Stomach (tissue), 9 donors: ENCODE results near the gene COG2. TPM values are rescaled to one million over a fixed set of nuclear protein-coding genes. Genes with fewer than 3 reads are reported as not detected.
"Not testable (repeated sequence)": the region's sequence is repeated elsewhere in the genome, so short reads cannot be mapped to it uniquely, and the experiment has no call there.

ENCODE experiments used
- DNase-seq, 2 donors: peaks; one replicate each; pipeline versions ENCODE4 v3.0.0 to v3.0.0-alpha.2; 2013 to 2019
- H3K27ac ChIP-seq, 5 donors: fragments of 200-600 bp in 4 of 5; sonication (generic) in 4 of 5; one replicate each; pipeline ENCODE4 v1.5.1; 2013 to 2019; ENCODE audit warnings: mild to moderate bottlenecking in 1 of 5, moderate library complexity in 1 of 5
- H3K27me3 ChIP-seq, 3 donors: fragments of 200-600 bp; sonication (generic); one replicate each; pipeline ENCODE4 v1.5.1; 2017 to 2019; ENCODE audit warnings: mixed run types in 1 of 3
- H3K36me3 ChIP-seq, 4 donors: fragments of 200-600 bp; sonication (generic); 1 replicate in 3 of 4; 2 replicates in 1 of 4; pipeline ENCODE4 v1.5.1; 2016 to 2019
- H3K4me1 ChIP-seq, 4 donors: fragments of 200-600 bp; sonication (generic); one replicate each; pipeline ENCODE4 v1.5.1; 2016 to 2019
- H3K4me3 ChIP-seq, 4 donors: fragments of 200-600 bp; sonication (generic) in 3 of 4; one replicate each; pipeline ENCODE4 v1.5.1; 2016 to 2019; ENCODE audit warnings: mild to moderate bottlenecking in 1 of 4
- H3K9me3 ChIP-seq, 4 donors: fragments of 200-600 bp; sonication (generic); one replicate each; pipeline ENCODE4 v1.5.1; 2016 to 2019
- CTCF ChIP-seq, 7 experiments: fragments of 450-650 bp in 4 of 7; fragments of 200-600 bp in 3 of 7; sonication (generic) in 3 of 7; IDR thresholded peaks; one replicate each; pipeline ENCODE4 v1.5.1; 2016 to 2019; ENCODE audit warnings: antibody characterized with exemption in 7 of 7, control low read depth in 2 of 7, mild to moderate bottlenecking in 1 of 7
- EP300 ChIP-seq: sonication (generic); formaldehyde crosslinking; IDR thresholded peaks from one replicate; pipeline ENCODE4 v1.6.1; 2017; ENCODE audit warnings: antibody characterized with exemption
- POLR2A ChIP-seq, 4 donors: fragments of 450-650 bp; IDR thresholded peaks; one replicate each; pipeline ENCODE4 v1.6.1; 2016; ENCODE audit warnings: antibody characterized with exemption in 4 of 4, control low read depth in 2 of 4, mild to moderate bottlenecking in 1 of 4, moderate library complexity in 1 of 4
- POLR2AphosphoS5 ChIP-seq, 3 donors: sonication (generic); formaldehyde crosslinking; IDR thresholded peaks; one replicate each; pipeline ENCODE4 v1.6.1; 2016; ENCODE audit warnings: antibody characterized with exemption in 3 of 3
- WGBS, 5 donors: extraction: QIAGEN DNeasy Blood & Tissue Kit in 3 of 5; methylation state at CpG; one replicate each; pipeline versions ENCODE4 v1.1.5 to v1.1.7; 2013 to 2018; 5-methylcytosine and 5-hydroxymethylcytosine counted together
- intact Hi-C: fragments of 100-400 bp; cut with DNase I; formaldehyde crosslinking; loops from one replicate; pipeline ENCODE4 v1.15.1; 2023; ENCODE audit warnings: low total_unique reads
- polyA plus RNA-seq, 3 donors: library from polyadenylated mRNA; stranded (reverse); fragments of 200-250 nt; gene quantifications; one replicate each; pipeline ENCODE4 v1.2.3, GENCODE V29; 2013
- total RNA-seq, 5 donors: library from RNA; depleted of rRNA; stranded (reverse); fragments of >200 nt; gene quantifications; one replicate each; pipeline versions ENCODE4 v1.1.0 to v1.2.3, GENCODE V29; 2014 to 2016
- donor health status: healthy with polysubstance abuse.
- donor health status: Bipolar disorder and iron deficiency.
- donor health status: healthy.

COG2 gene
- total and polyA plus RNA-seq, 8 donors, result 8.9 to 51.3 (median 20.7) TPM

DNA sequence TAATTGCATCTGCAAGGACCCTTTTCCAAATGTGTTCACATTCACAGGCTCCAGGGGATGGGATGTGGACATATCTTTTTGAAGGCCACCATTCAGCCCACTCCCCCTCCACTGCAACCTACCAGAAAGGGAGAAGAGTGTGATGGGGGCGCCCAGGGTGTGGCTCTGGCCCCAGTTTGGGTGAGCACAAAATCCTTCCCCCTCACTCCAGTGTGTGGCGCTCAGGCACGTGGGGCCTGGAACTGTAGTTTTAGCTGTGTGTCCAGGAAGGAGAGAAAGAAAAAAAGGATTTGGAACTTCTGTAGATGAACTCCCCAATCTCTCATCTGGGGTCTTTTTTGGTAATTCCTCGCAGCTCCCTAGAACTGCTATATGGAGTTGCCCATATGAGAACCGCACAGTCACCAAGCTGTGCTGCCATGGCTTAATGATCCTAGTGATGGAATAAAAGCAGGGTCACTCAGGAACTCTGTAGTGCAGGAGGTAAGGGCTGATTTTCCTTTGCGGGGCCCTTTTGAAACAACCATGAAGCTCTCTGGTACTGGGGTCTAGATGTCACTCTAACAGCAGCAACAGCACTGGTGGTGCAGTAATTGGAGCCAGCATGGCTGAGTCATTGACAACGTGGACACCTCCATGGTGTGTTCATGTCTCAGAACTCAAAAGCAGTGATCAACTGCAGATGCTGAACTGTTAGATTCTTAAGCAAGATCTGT is 54.6 kb downstream of the COG2 start:
- H3K36me3 ChIP-seq, result peaks cover 14 to 31% (median 30%) of the 10 kb centered on the region in 4 donors
- intact Hi-C loops, result no loop called here
- no peak overlapping the region for H3K4me3 ChIP-seq
- DNase-seq, result no peak
- WGBS, 5 donors, result 76 to 82% (median 79%) methylated on average over 6 to 7 of the region's 7 CpGs
- H3K4me1 ChIP-seq, result peaks cover 0 to under 1% (median 0%) of the 10 kb centered on the region in 4 donors
- H3K27ac ChIP-seq, result no peak overlapping the region
- H3K27me3 ChIP-seq, result no peaks in the 10 kb centered on the region
- TF ChIP-seq POLR2AphosphoS5 (IDR thresholded peaks at IDR 0.05), result no peak
- TF ChIP-seq CTCF (IDR thresholded peaks at IDR 0.05), result no peak
- no peak for TF ChIP-seq POLR2A (IDR thresholded peaks at IDR 0.05)
- no peak for TF ChIP-seq EP300
- H3K9me3 ChIP-seq, result no peaks in the 10 kb centered on the region

DNA sequence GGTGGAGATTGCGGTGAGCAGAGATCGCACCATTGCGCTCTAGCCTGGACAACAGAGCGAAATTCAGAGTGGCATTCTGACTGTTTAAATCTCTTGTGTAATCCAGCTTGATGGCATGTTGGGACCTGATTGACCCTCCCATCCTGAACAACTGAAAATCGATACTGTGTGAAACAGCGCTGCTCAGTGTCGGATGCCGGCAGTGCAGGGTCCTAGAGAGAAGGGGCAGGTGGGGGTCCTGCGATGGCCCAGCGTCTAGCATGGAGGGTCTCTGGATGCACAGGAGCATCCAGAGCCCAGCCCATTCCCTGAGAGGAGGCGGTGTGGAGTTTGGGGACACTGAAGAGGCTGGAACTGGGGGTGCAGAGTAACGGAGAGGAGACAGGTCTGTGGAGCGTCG is 55.8 kb downstream of the COG2 start:
- intact Hi-C loops, result no loop called here
- TF ChIP-seq EP300 (no peak), POLR2AphosphoS5 (IDR thresholded peaks at IDR 0.05) (no peak), POLR2A (IDR thresholded peaks at IDR 0.05) (no peak), CTCF (IDR thresholded peaks at IDR 0.05) (no peak)

GRCh38 chr1:230698964-230699363 is 56.7 kb downstream of the COG2 start:
- intact Hi-C loops, H3K4me3 ChIP-seq, H3K27me3 ChIP-seq, H3K9me3 ChIP-seq, H3K27ac ChIP-seq, DNase-seq: not testable (repeated sequence)
- Histone ChIP-seq H3K36me3 (peaks cover 5 to 10% (median 9%) of the 10 kb centered on the region in 4 donors), H3K4me1 (peaks cover 0 to 21% (median 8%) of the 10 kb centered on the region in 4 donors)

More for the DNA sequence above, 55.8 kb downstream of the COG2 start:
- Histone ChIP-seq H3K4me3 (no peak overlapping the region), H3K4me1 (peaks cover 0 to 13% (median under 1%) of the 10 kb centered on the region in 4 donors), H3K9me3 (no peaks in the 10 kb centered on the region), H3K27me3 (no peaks in the 10 kb centered on the region), H3K27ac (no peak overlapping the region), H3K36me3 (peaks cover 12 to 19% (median 17%) of the 10 kb centered on the region in 4 donors)
- no peak for DNase-seq
- WGBS, 5 donors, result 90 to 95% (median 93%) methylated on average over 13 to 14 of the region's 14 CpGs

DNA sequence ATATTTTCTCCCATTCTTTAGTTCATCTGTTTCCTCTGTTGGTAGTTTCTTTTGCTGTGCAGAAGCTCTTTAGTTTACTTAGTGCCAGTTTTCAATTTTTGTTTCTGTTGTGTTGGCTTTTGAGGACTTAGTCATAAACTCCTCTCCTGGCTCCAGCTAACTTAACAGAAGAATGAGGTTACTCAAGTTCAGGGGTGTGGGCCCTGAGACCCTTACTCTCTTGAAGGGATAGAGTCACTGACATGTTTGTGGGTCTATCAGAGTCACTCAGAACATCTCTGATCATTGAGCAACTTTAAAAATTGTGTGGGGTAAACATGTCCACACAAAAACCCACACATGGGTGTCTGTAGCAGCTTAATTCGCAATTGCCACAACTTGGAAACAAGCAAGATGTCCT is 57.4 kb downstream of the COG2 start:
- no peak overlapping the region for H3K27ac ChIP-seq
- intact Hi-C loops, result no loop called here
- H3K27me3 ChIP-seq, result no peaks in the 10 kb centered on the region
- no peak overlapping the region for H3K4me3 ChIP-seq
- no peak for DNase-seq
- TF ChIP-seq CTCF (IDR thresholded peaks at IDR 0.05) (no peak), EP300 (no peak), POLR2A (IDR thresholded peaks at IDR 0.05) (no peak), POLR2AphosphoS5 (IDR thresholded peaks at IDR 0.05) (no peak)
- WGBS, 5 donors, result 92 to 97% (median 94%) methylated on average over 1 of the region's 1 CpG
- peaks cover under 1 to 3% (median 3%) of the 10 kb centered on the region in 4 donors for H3K36me3 ChIP-seq
- no peaks in the 10 kb centered on the region for H3K9me3 ChIP-seq
- peaks cover 0 to 22% (median 8%) of the 10 kb centered on the region in 4 donors for H3K4me1 ChIP-seq

DNA sequence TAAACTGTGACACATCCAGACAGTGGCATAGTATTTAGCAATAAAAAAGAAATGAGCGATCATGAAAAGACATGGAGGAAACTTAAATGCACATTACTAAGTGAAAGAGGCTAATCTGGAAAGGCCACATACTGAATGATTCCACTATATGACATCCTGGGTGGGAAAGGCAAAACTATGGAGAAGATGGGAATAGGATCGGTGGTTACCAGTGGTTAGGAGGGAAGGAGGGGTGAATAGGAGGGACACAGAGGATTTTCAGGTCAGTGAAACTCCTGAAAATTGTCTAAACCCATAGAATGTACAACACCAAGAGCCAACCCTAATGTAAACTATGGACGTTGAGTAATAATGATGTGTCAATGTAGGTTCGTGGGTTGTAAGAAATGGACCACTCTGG is 57.9 kb downstream of the COG2 start:
- TF ChIP-seq CTCF (IDR thresholded peaks at IDR 0.05) (no peak), EP300 (no peak), POLR2AphosphoS5 (IDR thresholded peaks at IDR 0.05) (no peak), POLR2A (IDR thresholded peaks at IDR 0.05) (no peak)
- intact Hi-C loops, result no loop called here
- H3K27me3 ChIP-seq, result no peaks in the 10 kb centered on the region
- 81 to 89% (median 84%) methylated on average over 4 of the region's 4 CpGs for WGBS, 5 donors
- H3K36me3 ChIP-seq, result peaks cover 0 to under 1% (median 0%) of the 10 kb centered on the region in 4 donors
- no peak for DNase-seq
- no peak overlapping the region for H3K4me3 ChIP-seq
- no peaks in the 10 kb centered on the region for H3K9me3 ChIP-seq
- no peak overlapping the region for H3K27ac ChIP-seq
- H3K4me1 ChIP-seq, result peaks cover 0 to 22% (median 8%) of the 10 kb centered on the region in 4 donors
